Measurements from ENCODE around the gene PTPRD. TPM values are rescaled to one million over a fixed set of nuclear protein-coding genes. Genes with fewer than 3 reads are reported as not detected.

The PTPRD gene
- total RNA-seq, 1 donor from 2014 or later, result 139 TPM

GRCh38 chr9:9222730-9223129 lies 1390.1 kb downstream of the PTPRD start:
- DNase-seq (ENCODE audit: low read depth, low spot score), result no peak
- Mint-ChIP-seq H3K36me3 (ENCODE audit: low read depth) (no peaks in the 10 kb centered on the region), H3K9me3 (no peaks in the 10 kb centered on the region), H3K4me1 (no peaks in the 10 kb centered on the region), H3K27ac (ENCODE audit: unreplicated experiment) (no peak overlapping the region), H3K4me3 (no peak overlapping the region), H3K27me3 (ENCODE audit: low read depth) (no peaks in the 10 kb centered on the region)
- no peak for TF ChIP-seq CTCF (conservative IDR thresholded peaks at IDR 0.05)

GRCh38 chr9:9216934-9217333 lies 1395.9 kb downstream of the PTPRD start:
- DNase-seq (ENCODE audit: low read depth, low spot score), result no peak
- H3K27ac Mint-ChIP-seq (ENCODE audit: unreplicated experiment), result no peak overlapping the region
- no peaks in the 10 kb centered on the region for H3K27me3 Mint-ChIP-seq (ENCODE audit: low read depth)
- H3K4me1 Mint-ChIP-seq, result peaks cover 4% of the 10 kb centered on the region
- no peak overlapping the region for H3K4me3 Mint-ChIP-seq
- TF ChIP-seq CTCF (conservative IDR thresholded peaks at IDR 0.05), result no peak
- no peaks in the 10 kb centered on the region for H3K9me3 Mint-ChIP-seq
- H3K36me3 Mint-ChIP-seq (ENCODE audit: low read depth), result no peaks in the 10 kb centered on the region

- TF ChIP-seq CTCF (conservative IDR thresholded peaks at IDR 0.05), result no peak
- Mint-ChIP-seq H3K4me1 (peaks cover 4% of the 10 kb centered on the region), H3K36me3 (ENCODE audit: low read depth) (no peaks in the 10 kb centered on the region), H3K27ac (ENCODE audit: unreplicated experiment) (no peak overlapping the region), H3K27me3 (ENCODE audit: low read depth) (no peaks in the 10 kb centered on the region), H3K4me3 (no peak overlapping the region), H3K9me3 (no peaks in the 10 kb centered on the region)
- no peak for DNase-seq (ENCODE audit: low read depth, low spot score)
These were observed 1397.8 kb downstream of the PTPRD start for GRCh38 chr9:9215050-9215449.

DNA sequence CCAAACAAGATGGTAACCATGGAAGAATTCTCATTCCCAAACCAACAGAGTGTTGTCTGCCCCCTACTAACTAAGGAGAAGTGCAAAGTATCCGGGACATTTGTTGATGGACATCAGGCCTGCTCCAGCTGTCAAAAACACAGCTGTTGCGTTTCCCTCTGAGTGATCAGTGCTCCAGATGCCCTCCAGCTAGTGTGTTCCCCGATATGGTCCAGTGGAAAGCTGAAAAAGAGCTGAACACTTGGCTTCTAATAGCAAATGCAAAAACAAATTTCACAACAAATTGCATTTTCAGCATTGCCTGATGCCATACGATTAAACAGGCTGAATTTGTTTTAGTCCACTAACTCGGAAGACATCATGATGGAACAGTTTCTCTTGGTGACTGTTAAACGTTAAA lies 1398.7 kb downstream of the PTPRD start:
- H3K4me1 Mint-ChIP-seq, result peaks cover 4% of the 10 kb centered on the region
- DNase-seq (ENCODE audit: low read depth, low spot score), result no peak
- H3K27ac Mint-ChIP-seq (ENCODE audit: unreplicated experiment), result no peak overlapping the region
- no peak for TF ChIP-seq CTCF (conservative IDR thresholded peaks at IDR 0.05)
- no peaks in the 10 kb centered on the region for H3K36me3 Mint-ChIP-seq (ENCODE audit: low read depth)
- no peaks in the 10 kb centered on the region for H3K9me3 Mint-ChIP-seq
- no peaks in the 10 kb centered on the region for H3K27me3 Mint-ChIP-seq (ENCODE audit: low read depth)
- no peak overlapping the region for H3K4me3 Mint-ChIP-seq

GRCh38 chr9:9212963-9213362 lies 1399.8 kb downstream of the PTPRD start:
- Mint-ChIP-seq H3K27me3 (ENCODE audit: low read depth) (no peaks in the 10 kb centered on the region), H3K4me3 (no peak overlapping the region), H3K4me1 (peaks cover 4% of the 10 kb centered on the region), H3K27ac (ENCODE audit: unreplicated experiment) (no peak overlapping the region), H3K9me3 (no peaks in the 10 kb centered on the region), H3K36me3 (ENCODE audit: low read depth) (no peaks in the 10 kb centered on the region)
- no peak for DNase-seq (ENCODE audit: low read depth, low spot score)
- TF ChIP-seq CTCF (conservative IDR thresholded peaks at IDR 0.05), result no peak

GRCh38 chr9:9202276-9202675 lies 1410.5 kb downstream of the PTPRD start:
- TF ChIP-seq CTCF (conservative IDR thresholded peaks at IDR 0.05), result no peak

More at GRCh38 chr9:9202276-9202675, 1410.5 kb downstream of the PTPRD start:
- no peaks in the 10 kb centered on the region for H3K27me3 Mint-ChIP-seq (ENCODE audit: low read depth)
- no peak for DNase-seq (ENCODE audit: low read depth, low spot score)
- H3K9me3 Mint-ChIP-seq, result no peaks in the 10 kb centered on the region
- no peak overlapping the region for H3K4me3 Mint-ChIP-seq
- no peaks in the 10 kb centered on the region for H3K36me3 Mint-ChIP-seq (ENCODE audit: low read depth)
- H3K4me1 Mint-ChIP-seq, result no peaks in the 10 kb centered on the region
- no peak overlapping the region for H3K27ac Mint-ChIP-seq (ENCODE audit: unreplicated experiment)

Data from neural crest cell (in vitro differentiated cells).